HEK293 (cell line): ENCODE measurements around the gene PRKAG2.

Source experiments
- SETDB1 ChIP-seq: IDR thresholded peaks from one replicate; pipeline ENCODE4 v1.6.1; 2017; ENCODE audit warnings: mild to moderate bottlenecking, low read length, moderate library complexity, mixed read lengths; ENCODE audit not compliant: insufficient read length
- ZBTB48 ChIP-seq: fragments of 450-650 bp; formaldehyde crosslinking; IDR thresholded peaks from 2 replicates; pipeline ENCODE4 v1.5.1; 2016; ENCODE audit warnings: missing biosample characterization, missing genetic modification characterization
- ZNF146 ChIP-seq: fragments of 450-650 bp; formaldehyde crosslinking; IDR thresholded peaks from 2 replicates; pipeline ENCODE4 v1.5.1; 2016; ENCODE audit warnings: missing biosample characterization, missing genetic modification characterization
- ZNF302 ChIP-seq: fragments of 450-650 bp; formaldehyde crosslinking; IDR thresholded peaks from 2 replicates; pipeline ENCODE4 v1.5.1; 2016; ENCODE audit warnings: missing biosample characterization, missing genetic modification characterization, low read depth
- ZNF837 ChIP-seq: fragments of 450-650 bp; formaldehyde crosslinking; IDR thresholded peaks from 2 replicates; pipeline ENCODE4 v1.5.1; 2016; ENCODE audit warnings: missing biosample characterization, missing genetic modification characterization
- TF ChIP-seq, protein P1 (sequence below): fragments of 450-650 bp; formaldehyde crosslinking; IDR thresholded peaks from 2 replicates; pipeline ENCODE4 v1.5.1; 2016; ENCODE audit warnings: missing biosample characterization, missing genetic modification characterization

- TF ChIP-seq ZNF837 (tag by site-specific recombination) (no peak), ZNF146 (tag by site-specific recombination) (no peak), SETDB1 (no peak), ZBTB48 (no peak), ZNF302 (tag by site-specific recombination) (no peak)
- TF ChIP-seq, protein P1, sequence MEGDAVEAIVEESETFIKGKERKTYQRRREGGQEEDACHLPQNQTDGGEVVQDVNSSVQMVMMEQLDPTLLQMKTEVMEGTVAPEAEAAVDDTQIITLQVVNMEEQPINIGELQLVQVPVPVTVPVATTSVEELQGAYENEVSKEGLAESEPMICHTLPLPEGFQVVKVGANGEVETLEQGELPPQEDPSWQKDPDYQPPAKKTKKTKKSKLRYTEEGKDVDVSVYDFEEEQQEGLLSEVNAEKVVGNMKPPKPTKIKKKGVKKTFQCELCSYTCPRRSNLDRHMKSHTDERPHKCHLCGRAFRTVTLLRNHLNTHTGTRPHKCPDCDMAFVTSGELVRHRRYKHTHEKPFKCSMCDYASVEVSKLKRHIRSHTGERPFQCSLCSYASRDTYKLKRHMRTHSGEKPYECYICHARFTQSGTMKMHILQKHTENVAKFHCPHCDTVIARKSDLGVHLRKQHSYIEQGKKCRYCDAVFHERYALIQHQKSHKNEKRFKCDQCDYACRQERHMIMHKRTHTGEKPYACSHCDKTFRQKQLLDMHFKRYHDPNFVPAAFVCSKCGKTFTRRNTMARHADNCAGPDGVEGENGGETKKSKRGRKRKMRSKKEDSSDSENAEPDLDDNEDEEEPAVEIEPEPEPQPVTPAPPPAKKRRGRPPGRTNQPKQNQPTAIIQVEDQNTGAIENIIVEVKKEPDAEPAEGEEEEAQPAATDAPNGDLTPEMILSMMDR (tag by site-specific recombination): no peak
These were observed 6.9 kb upstream of the PRKAG2 start for GRCh38 chr7:151883857-151884256.
